Ishikawa (cell line): ENCODE data around the gene STK11IP.

ENCODE experiments used
- CEBPB ChIP-seq: IDR thresholded peaks from 2 replicates; pipeline ENCODE4 v1.6.1; 2012
- CREB1 ChIP-seq: IDR thresholded peaks from 2 replicates; pipeline ENCODE4 v1.6.1; 2012; ENCODE audit warnings: low read depth
- EGR1 ChIP-seq: IDR thresholded peaks from 2 replicates; pipeline ENCODE4 v1.6.1; 2012
- EP300 ChIP-seq: IDR thresholded peaks from 2 replicates; pipeline ENCODE4 v1.6.1; 2012; ENCODE audit warnings: borderline replicate concordance
- FOXM1 ChIP-seq: IDR thresholded peaks from 2 replicates; pipeline ENCODE4 v1.6.1; 2012; ENCODE audit warnings: low read depth, borderline replicate concordance
- NFIC ChIP-seq: IDR thresholded peaks from 2 replicates; pipeline ENCODE4 v1.6.1; 2012
- RAD21 ChIP-seq: IDR thresholded peaks from 2 replicates; pipeline ENCODE4 v1.6.1; 2012; ENCODE audit warnings: low read depth
- TAF1 ChIP-seq: IDR thresholded peaks from 2 replicates; pipeline ENCODE4 v1.6.1; 2012; ENCODE audit warnings: low read depth, mild to moderate bottlenecking
- TCF12 ChIP-seq: IDR thresholded peaks from 2 replicates; pipeline ENCODE4 v1.6.1; 2012; ENCODE audit warnings: low read depth
- TEAD4 ChIP-seq: IDR thresholded peaks from 2 replicates; pipeline ENCODE4 v1.6.1; 2012
- YY1 ChIP-seq: IDR thresholded peaks from 2 replicates; pipeline ENCODE4 v1.6.1; 2012; ENCODE audit warnings: low read depth
- ZBTB7A ChIP-seq: IDR thresholded peaks from 2 replicates; pipeline ENCODE4 v1.6.1; 2012; ENCODE audit warnings: low read depth
- TF ChIP-seq, protein P1 (sequence below): IDR thresholded peaks from 2 replicates; pipeline ENCODE4 v1.6.1; 2012; ENCODE audit warnings: low read depth, mild to moderate bottlenecking
- TF ChIP-seq, protein P2 (sequence below): IDR thresholded peaks from 2 replicates; pipeline ENCODE4 v1.6.1; 2012
- TF ChIP-seq, protein P3 (sequence below): IDR thresholded peaks from 2 replicates; pipeline ENCODE4 v1.6.1; 2012

Gene STK11IP

DNA sequence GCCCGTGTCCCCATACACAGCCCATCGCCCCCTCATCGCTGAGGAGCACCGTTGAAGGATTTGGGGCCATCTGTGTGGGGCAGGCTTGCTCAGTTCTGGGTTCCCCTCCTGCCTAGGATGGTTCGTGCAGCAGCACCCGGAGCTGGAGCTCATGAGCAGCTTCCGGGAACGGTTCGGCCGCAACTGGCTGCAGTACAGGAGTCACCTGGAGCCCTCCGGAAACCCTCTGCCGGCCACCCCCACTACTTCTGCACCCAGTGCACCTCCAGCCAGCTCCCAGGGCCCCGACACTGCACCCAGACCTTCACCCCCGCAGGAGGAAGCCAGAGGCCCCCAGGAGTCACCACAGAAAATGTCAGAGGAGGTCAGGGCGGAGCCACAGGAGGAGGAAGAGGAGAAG lies 10.3 kb downstream of the STK11IP start:
- TF ChIP-seq, protein P1, sequence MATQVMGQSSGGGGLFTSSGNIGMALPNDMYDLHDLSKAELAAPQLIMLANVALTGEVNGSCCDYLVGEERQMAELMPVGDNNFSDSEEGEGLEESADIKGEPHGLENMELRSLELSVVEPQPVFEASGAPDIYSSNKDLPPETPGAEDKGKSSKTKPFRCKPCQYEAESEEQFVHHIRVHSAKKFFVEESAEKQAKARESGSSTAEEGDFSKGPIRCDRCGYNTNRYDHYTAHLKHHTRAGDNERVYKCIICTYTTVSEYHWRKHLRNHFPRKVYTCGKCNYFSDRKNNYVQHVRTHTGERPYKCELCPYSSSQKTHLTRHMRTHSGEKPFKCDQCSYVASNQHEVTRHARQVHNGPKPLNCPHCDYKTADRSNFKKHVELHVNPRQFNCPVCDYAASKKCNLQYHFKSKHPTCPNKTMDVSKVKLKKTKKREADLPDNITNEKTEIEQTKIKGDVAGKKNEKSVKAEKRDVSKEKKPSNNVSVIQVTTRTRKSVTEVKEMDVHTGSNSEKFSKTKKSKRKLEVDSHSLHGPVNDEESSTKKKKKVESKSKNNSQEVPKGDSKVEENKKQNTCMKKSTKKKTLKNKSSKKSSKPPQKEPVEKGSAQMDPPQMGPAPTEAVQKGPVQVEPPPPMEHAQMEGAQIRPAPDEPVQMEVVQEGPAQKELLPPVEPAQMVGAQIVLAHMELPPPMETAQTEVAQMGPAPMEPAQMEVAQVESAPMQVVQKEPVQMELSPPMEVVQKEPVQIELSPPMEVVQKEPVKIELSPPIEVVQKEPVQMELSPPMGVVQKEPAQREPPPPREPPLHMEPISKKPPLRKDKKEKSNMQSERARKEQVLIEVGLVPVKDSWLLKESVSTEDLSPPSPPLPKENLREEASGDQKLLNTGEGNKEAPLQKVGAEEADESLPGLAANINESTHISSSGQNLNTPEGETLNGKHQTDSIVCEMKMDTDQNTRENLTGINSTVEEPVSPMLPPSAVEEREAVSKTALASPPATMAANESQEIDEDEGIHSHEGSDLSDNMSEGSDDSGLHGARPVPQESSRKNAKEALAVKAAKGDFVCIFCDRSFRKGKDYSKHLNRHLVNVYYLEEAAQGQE, result no peak
- no peak for TF ChIP-seq CREB1
- no peak for TF ChIP-seq YY1
- no peak for TF ChIP-seq EP300

DNA sequence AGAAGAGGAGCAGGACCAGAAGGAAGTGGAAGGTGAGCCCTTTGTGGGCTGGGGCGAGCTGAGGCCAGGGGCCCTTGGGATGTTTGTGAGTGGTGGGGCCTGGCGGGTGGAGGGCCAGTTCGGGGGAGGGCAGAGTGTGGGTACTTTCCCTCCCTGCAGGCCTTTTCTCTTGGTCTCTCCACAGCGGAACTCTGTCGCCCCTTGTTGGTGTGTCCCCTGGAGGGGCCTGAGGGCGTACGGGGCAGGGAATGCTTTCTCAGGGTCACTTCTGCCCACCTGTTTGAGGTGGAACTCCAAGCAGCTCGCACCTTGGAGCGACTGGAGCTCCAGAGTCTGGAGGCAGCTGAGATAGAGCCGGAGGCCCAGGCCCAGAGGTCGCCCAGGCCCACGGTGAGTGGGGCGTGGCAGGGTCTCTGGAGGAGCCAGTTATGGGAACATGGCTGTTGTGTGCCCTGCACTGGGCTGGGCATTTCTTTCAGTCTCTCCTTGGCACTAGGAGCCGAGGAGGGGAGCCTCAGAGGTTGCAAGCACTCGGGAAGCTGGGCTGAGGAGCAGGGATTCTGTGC lies 10.8 kb downstream of the STK11IP start:
- TF ChIP-seq RAD21 (no peak), TCF12 (no peak), EP300 (no peak), EGR1 (no peak), ZBTB7A (no peak), TEAD4 (no peak), YY1 (no peak), NFIC (no peak), CEBPB (no peak), FOXM1 (no peak), TAF1 (no peak), CREB1 (no peak)
- TF ChIP-seq, protein P1, result no peak
- TF ChIP-seq, protein P2, sequence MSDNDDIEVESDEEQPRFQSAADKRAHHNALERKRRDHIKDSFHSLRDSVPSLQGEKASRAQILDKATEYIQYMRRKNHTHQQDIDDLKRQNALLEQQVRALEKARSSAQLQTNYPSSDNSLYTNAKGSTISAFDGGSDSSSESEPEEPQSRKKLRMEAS, result no peak
- TF ChIP-seq, protein P3, sequence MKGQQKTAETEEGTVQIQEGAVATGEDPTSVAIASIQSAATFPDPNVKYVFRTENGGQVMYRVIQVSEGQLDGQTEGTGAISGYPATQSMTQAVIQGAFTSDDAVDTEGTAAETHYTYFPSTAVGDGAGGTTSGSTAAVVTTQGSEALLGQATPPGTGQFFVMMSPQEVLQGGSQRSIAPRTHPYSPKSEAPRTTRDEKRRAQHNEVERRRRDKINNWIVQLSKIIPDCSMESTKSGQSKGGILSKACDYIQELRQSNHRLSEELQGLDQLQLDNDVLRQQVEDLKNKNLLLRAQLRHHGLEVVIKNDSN, result no peak

DNA sequence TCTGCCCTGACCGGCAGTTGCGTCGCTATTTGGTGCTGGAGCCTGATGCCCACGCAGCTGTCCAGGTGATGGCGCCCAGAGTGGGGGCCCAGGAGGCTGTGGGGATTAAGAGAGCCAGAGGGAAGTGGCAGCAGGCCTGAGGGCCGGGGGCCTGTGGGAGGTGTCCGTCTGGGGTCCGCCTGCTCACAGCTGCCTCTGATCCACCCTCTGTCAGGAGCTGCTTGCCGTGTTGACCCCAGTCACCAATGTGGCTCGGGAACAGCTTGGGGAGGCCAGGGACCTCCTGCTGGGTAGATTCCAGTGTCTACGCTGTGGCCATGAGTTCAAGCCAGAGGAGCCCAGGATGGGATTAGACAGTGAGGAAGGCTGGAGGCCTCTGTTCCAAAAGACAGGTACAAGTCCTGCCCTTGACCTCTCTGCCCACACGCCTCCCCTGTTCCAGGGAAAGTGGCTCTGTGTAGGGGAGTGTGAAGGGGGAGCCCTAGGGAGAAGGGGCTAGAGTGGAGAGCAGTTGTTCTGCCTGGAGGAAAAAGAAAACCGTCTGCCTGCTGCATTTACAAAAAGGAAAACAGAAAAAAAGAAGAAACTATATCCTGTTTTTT lies 11.6 kb downstream of the STK11IP start:
- TF ChIP-seq EP300 (no peak), CREB1 (no peak), EGR1 (no peak), FOXM1 (no peak), TCF12 (no peak), YY1 (no peak), RAD21 (no peak), NFIC (no peak), TEAD4 (no peak), ZBTB7A (no peak), TAF1 (no peak), CEBPB (no peak)
- TF ChIP-seq, protein P2, result no peak
- TF ChIP-seq, protein P3, result no peak
- TF ChIP-seq, protein P1, result no peak

DNA sequence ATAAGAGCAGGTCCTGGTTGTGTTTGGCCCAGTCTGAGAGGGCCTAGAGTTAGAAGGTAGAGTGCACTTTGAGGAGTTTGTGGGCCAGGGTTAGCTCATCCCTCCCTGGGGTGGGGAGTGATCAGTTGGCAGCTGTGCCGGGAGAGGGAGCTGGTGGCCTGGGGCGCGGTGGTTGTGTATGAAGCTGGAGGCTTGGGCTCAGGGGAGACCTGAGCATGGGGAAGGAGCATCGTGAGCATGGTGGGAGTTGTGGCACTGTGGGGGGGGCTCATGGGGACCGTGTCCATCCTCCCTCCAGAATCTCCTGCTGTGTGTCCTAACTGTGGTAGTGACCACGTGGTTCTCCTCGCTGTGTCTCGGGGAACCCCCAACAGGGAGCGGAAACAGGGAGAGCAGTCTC lies 13.6 kb downstream of the STK11IP start:
- TF ChIP-seq NFIC, result no peak
- TF ChIP-seq FOXM1, result no peak
- TF ChIP-seq CEBPB, result no peak
- TF ChIP-seq ZBTB7A, result no peak
- TF ChIP-seq CREB1, result no peak
- no peak for TF ChIP-seq TAF1
- TF ChIP-seq, protein P2, result no peak
- TF ChIP-seq, protein P1, result no peak
- TF ChIP-seq YY1, result no peak
- TF ChIP-seq TCF12, result no peak
- TF ChIP-seq, protein P3, result no peak
- no peak for TF ChIP-seq RAD21
- TF ChIP-seq EGR1, result no peak
- no peak for TF ChIP-seq TEAD4
